Ishikawa (cell line): ENCODE measurements around the gene LOXL3.
A peak's percentile ranks its signal among the peaks of the same experiment; 100 is the strongest.

Experiments
- CEBPB ChIP-seq: IDR thresholded peaks from 2 replicates; pipeline ENCODE4 v1.6.1; 2012
- CREB1 ChIP-seq: IDR thresholded peaks from 2 replicates; pipeline ENCODE4 v1.6.1; 2012; ENCODE audit warnings: low read depth
- EGR1 ChIP-seq: IDR thresholded peaks from 2 replicates; pipeline ENCODE4 v1.6.1; 2012
- EP300 ChIP-seq: IDR thresholded peaks from 2 replicates; pipeline ENCODE4 v1.6.1; 2012; ENCODE audit warnings: borderline replicate concordance
- FOXM1 ChIP-seq: IDR thresholded peaks from 2 replicates; pipeline ENCODE4 v1.6.1; 2012; ENCODE audit warnings: low read depth, borderline replicate concordance
- MAX ChIP-seq: IDR thresholded peaks from 2 replicates; pipeline ENCODE4 v1.6.1; 2012
- NFIC ChIP-seq: IDR thresholded peaks from 2 replicates; pipeline ENCODE4 v1.6.1; 2012
- RAD21 ChIP-seq: IDR thresholded peaks from 2 replicates; pipeline ENCODE4 v1.6.1; 2012; ENCODE audit warnings: low read depth
- TAF1 ChIP-seq: IDR thresholded peaks from 2 replicates; pipeline ENCODE4 v1.6.1; 2012; ENCODE audit warnings: low read depth, mild to moderate bottlenecking
- TCF12 ChIP-seq: IDR thresholded peaks from 2 replicates; pipeline ENCODE4 v1.6.1; 2012; ENCODE audit warnings: low read depth
- TEAD4 ChIP-seq: IDR thresholded peaks from 2 replicates; pipeline ENCODE4 v1.6.1; 2012
- YY1 ChIP-seq: IDR thresholded peaks from 2 replicates; pipeline ENCODE4 v1.6.1; 2012; ENCODE audit warnings: low read depth
- ZBTB7A ChIP-seq: IDR thresholded peaks from 2 replicates; pipeline ENCODE4 v1.6.1; 2012; ENCODE audit warnings: low read depth
- TF ChIP-seq, protein P1 (sequence below): IDR thresholded peaks from 2 replicates; pipeline ENCODE4 v1.6.1; 2012
- TF ChIP-seq, protein P2 (sequence below): IDR thresholded peaks from 2 replicates; pipeline ENCODE4 v1.6.1; 2012; ENCODE audit warnings: low read depth, mild to moderate bottlenecking

The LOXL3 gene

DNA sequence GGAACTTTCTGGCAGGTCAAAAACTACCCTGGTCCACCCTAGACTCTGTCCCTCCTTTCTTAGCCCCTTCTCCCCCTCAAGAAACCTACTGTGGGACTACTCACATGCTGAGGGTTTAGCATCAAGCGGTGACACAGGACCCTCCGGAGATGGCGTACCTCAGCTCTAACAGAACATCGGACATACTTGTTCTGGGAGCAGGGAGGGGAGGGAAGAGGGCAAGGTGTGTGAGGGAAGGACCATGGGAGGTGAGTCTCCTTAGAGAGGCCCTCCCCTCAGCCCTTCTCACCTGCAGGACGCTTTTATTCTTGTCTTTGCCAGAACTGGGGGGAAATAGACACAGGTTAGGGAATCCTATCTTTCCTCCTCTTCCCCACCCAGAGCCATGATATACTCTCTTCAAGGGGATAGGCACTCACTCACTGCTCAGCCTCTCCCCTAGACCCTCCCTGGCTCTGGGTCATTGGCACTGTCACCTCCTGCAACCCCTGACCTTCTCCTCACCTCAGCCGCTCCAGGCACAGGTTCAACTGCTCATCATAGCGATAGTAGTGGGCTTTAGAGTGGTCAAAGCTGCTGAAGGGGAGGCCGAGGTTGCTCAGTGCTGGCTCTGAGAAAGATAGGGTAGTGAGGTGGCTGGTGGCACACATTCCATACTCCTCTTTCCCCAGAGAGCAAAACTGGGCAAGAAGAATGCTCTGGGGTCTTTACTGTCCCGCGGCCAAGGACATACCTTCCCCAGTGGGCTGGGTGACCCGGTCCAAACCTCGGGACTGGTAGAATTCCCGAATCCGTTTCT, 48.1 kb downstream of the LOXL3 start:
- TF ChIP-seq FOXM1 (no peak), YY1 (no peak), EGR1 (no peak), NFIC (no peak)

DNA sequence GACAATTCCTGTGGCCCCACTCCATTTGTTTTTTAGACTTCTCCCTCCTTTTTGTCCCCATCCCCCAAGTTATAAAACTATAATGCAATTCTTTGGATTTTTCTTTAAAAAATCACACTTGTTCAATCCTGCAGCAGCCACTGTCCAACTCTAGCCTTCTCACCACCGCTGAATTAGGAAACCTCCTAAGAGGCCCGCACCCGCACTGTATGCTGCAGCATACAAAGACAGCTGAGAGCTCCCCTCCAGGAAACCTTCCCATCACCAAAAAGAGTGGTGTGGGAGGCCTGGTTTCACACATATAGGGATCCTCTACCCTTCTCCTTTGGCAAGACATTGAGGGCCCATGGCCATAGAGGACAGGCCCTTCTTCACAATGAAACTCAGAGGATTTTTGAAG, 49.2 kb downstream of the LOXL3 start:
- TF ChIP-seq RAD21 = no peak
- no peak for TF ChIP-seq TCF12

DNA sequence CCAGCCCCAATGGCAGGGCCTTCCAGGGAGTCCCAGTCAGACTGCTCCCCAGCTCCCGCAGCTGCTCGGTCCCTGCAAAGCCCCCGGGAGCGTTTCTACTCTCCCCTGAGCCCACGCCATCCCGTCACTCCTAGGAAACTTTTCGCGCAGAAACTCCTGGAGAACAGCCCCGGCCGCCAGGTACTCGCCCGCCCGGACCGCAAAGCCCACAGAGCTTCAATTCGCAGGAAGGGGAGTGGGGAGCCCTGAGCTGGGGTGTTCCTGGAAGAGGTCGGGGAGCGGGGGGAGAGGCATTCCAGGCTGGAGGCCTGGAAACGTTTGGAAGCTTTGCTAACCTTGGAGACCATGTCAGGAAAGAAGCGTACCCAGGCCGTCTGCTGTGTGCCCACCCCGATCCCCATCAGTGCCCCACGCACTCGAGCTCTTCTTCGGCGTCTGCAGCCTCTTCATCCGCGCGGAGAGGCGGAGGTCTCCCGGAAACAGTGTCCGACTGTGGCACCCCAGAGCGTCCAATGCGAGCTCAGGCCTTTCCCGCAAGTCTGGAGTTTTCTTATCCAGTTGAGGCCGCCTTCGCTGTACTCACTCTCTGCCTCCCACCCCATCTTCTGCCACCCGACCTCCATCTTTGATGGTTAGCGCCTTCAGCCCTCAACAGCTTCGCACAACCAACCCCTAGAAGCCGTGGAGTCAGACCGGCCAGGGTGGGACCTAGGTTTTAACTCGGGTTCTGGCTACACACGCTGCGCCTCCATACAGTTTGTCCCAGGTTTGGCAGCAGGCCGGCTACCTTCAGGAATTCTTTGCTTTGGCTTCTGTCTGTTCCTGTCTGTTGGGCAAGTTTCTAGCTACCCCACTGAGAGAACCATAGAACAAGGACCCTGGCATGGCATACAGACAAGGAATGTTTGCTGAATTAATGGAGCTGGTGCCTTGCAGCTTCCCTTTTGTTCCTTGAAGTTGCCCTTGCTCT, 50.0 kb downstream of the LOXL3 start:
- TF ChIP-seq EP300 (no peak), TEAD4 (no peak), RAD21 (no peak), YY1 (no peak), MAX (no peak), ZBTB7A (no peak), TCF12 (no peak), TAF1 (no peak), NFIC (no peak), FOXM1 (no peak), EGR1 (no peak), CEBPB (no peak), CREB1 (no peak)
- TF ChIP-seq, protein P1, sequence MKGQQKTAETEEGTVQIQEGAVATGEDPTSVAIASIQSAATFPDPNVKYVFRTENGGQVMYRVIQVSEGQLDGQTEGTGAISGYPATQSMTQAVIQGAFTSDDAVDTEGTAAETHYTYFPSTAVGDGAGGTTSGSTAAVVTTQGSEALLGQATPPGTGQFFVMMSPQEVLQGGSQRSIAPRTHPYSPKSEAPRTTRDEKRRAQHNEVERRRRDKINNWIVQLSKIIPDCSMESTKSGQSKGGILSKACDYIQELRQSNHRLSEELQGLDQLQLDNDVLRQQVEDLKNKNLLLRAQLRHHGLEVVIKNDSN = no peak
- TF ChIP-seq, protein P2, sequence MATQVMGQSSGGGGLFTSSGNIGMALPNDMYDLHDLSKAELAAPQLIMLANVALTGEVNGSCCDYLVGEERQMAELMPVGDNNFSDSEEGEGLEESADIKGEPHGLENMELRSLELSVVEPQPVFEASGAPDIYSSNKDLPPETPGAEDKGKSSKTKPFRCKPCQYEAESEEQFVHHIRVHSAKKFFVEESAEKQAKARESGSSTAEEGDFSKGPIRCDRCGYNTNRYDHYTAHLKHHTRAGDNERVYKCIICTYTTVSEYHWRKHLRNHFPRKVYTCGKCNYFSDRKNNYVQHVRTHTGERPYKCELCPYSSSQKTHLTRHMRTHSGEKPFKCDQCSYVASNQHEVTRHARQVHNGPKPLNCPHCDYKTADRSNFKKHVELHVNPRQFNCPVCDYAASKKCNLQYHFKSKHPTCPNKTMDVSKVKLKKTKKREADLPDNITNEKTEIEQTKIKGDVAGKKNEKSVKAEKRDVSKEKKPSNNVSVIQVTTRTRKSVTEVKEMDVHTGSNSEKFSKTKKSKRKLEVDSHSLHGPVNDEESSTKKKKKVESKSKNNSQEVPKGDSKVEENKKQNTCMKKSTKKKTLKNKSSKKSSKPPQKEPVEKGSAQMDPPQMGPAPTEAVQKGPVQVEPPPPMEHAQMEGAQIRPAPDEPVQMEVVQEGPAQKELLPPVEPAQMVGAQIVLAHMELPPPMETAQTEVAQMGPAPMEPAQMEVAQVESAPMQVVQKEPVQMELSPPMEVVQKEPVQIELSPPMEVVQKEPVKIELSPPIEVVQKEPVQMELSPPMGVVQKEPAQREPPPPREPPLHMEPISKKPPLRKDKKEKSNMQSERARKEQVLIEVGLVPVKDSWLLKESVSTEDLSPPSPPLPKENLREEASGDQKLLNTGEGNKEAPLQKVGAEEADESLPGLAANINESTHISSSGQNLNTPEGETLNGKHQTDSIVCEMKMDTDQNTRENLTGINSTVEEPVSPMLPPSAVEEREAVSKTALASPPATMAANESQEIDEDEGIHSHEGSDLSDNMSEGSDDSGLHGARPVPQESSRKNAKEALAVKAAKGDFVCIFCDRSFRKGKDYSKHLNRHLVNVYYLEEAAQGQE = no peak

DNA sequence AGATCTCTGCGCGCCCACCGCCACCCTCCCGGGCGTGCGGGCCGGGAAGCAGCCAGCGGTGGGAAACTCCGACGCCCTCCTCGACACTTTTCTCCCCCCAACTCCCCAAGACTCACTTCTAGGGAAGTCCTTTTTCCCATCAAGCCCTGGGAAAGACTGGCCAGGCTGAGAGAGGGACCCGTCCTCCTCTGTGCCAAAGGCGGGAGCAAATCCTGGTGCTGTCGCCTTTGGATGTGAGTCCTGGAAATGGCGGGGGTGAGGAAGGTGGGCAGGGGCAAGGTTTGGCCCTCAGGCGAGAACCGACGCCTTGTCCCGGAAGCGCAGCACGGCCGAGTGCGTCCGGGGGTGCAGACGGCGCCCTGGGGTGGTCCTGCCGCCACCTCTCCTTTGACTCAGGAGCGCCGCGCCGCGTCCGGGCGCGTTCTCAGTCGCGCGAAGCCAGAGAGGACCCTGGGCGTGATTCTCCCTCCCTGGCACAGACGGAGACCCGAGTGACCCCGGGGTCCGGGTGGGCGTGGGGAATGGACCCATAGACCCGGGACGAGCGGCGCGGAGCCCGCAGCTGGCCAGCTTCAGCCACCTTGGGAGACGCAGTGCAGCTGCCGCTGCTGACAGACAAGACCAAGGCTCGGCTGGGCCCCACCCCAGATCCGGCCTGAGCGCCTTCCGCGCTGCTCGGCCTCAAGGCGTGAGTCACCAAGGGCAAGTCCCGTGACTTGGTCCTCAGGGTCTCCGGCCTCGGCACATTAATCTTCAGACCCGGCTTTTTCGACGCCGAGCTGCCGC, 50.8 kb downstream of the LOXL3 start:
- TF ChIP-seq, protein P1 = peak; percentile 65
- no peak for TF ChIP-seq CEBPB
- no peak for TF ChIP-seq YY1
- TF ChIP-seq EP300 = peak; percentile 37; the same call in 1 of the 2 replicates
- TF ChIP-seq TAF1 = peak; percentile 58; the same call in 1 of the 2 replicates
- TF ChIP-seq FOXM1 = no peak
- TF ChIP-seq CREB1 = no peak
- TF ChIP-seq RAD21 = peak; percentile 31; the same call in 1 of the 2 replicates
- peak; percentile 39; the same call in 1 of the 2 replicates for TF ChIP-seq TCF12
- TF ChIP-seq MAX = peak; percentile 74
- peak; percentile 15; the same call in 1 of the 2 replicates for TF ChIP-seq NFIC
- TF ChIP-seq, protein P2 = no peak
- no peak for TF ChIP-seq TEAD4
- peak; percentile 96 for TF ChIP-seq ZBTB7A
- TF ChIP-seq EGR1 = peak; percentile 14; the same call in 1 of the 2 replicates

- TF ChIP-seq, protein P2 = no peak
- TF ChIP-seq EGR1 (no peak), TAF1 (no peak), ZBTB7A (no peak), CREB1 (no peak), CEBPB (no peak), TEAD4 (no peak), RAD21 (no peak), NFIC (no peak), EP300 (no peak), YY1 (no peak), FOXM1 (no peak), TCF12 (no peak), MAX (no peak)
- TF ChIP-seq, protein P1 = no peak
Observed at GRCh38 chr2:74502147-74502719, 51.5 kb downstream of the LOXL3 start.
